WI38 (cell line): ENCODE measurements around the gene ASPG.

Experiments
- H3K4me3 ChIP-seq: 2 replicates; pipeline ENCODE4 v1.5.1; 2011; ENCODE audit warnings: low read depth, mild to moderate bottlenecking, control low read depth, low read length
- TF ChIP-seq, protein P1 (sequence below): IDR thresholded peaks from 2 replicates; pipeline ENCODE4 v1.5.1; 2012; ENCODE audit warnings: low read depth, mild to moderate bottlenecking, control low read depth, low read length

ASPG gene

DNA sequence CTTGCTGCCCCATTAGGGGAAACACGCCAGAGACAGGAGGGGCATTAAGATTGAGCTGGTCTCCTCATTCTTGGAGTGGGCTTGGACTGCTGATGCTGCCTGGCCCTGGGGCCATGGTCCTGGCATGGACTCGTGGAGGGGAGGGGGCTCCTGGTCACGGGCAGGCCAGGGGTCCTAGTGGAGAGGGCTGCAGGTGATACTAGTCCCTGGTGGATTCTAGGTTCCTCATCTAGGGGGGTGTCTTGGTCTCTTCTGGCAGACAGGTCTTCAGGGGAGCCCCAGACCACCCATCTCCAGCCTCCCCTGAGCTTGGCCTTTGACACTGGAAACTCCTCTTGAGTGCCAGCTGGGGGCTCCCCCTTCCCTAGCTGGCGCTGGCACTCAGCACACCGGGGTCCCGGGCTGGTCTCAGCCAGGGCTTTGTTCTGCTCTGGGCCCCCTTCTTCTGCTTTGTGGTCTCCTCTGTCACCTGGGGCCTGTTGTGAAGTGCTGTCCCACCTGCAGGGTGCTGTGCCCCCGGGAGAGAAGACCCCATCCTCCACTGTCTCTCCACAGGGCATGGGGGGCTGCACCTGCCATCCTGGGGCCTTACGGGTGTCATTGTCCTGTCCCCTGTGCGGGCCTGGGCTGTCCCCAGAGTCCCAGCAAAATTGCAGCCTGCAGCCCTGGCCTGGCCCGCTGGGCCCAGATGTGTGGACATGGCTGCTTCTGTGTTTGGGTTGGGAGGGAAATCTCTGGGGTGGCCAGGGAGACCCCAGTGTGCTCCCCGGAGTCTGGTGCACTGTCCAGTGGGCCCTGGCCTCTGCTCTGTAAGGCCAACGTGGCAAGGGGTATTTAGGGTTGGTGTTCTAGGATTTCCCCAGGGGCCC lies 55.2 kb downstream of the ASPG start:
- H3K4me3 ChIP-seq, result no peak overlapping the region

DNA sequence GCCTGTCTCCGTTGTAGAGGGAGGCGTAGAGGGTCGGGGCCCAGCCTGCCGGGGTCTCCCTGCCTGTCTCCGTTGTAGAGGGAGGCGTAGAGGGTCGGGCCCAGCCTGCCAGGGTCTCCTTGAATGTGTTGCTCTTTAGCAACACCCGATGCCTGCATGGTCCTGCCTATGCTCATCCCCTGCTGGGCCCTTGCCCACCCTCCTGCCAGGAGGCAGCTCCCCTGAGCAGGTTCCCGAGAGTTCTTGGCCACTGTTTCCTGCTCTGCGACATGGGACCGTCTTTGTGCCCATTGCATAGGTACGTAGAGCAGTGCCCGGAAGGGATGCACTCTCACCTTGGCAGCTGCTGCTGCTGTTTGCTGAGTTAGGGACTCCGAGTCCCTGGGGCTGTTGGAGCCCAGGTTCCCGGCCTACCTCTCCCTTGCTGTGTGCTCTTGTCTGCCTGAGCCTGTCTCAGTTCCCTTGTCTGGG lies 56.2 kb downstream of the ASPG start:
- no peak overlapping the region for H3K4me3 ChIP-seq
- TF ChIP-seq, protein P1, sequence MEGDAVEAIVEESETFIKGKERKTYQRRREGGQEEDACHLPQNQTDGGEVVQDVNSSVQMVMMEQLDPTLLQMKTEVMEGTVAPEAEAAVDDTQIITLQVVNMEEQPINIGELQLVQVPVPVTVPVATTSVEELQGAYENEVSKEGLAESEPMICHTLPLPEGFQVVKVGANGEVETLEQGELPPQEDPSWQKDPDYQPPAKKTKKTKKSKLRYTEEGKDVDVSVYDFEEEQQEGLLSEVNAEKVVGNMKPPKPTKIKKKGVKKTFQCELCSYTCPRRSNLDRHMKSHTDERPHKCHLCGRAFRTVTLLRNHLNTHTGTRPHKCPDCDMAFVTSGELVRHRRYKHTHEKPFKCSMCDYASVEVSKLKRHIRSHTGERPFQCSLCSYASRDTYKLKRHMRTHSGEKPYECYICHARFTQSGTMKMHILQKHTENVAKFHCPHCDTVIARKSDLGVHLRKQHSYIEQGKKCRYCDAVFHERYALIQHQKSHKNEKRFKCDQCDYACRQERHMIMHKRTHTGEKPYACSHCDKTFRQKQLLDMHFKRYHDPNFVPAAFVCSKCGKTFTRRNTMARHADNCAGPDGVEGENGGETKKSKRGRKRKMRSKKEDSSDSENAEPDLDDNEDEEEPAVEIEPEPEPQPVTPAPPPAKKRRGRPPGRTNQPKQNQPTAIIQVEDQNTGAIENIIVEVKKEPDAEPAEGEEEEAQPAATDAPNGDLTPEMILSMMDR, result no peak

More for the DNA sequence above, 55.2 kb downstream of the ASPG start:
- TF ChIP-seq, protein P1, result no peak

DNA sequence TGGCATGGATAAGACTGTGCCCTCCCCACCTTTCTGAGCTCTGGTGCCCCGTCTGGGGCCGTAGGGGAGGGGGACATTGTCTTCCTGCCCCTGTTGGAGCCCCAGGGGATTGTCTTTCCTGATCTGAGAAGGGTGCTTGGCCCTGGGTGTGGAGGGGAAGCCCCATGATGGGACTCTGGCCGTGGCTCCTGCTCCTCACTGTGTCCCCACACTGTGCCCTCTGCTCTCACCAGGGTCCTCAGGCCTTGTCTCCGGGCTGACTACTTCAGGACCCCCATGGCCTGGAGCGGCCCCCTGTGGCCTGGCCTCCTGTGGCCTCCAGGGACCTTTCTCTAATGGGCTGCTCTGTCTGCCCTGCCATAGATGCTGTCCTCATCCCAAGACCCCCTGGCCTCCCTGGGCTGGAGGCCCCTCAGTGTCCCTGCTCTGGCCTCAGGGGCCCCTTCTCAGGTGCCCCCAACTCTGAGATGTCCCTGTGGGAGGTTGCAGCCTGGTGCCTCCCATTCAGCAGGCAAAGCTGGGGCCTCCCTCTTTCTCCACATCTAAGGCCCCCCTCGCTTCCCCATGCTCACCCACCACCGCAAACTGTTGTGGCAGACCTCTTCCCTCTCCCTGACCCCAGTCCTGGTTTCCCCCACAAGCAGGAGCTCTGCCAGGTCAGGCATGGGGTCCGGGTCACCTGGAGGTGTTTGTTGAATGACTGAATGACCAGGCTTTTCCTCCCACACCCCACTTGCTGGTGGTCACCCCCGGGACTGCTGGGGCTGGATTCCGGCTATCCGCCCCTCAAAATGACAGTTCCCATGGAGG lies 56.8 kb downstream of the ASPG start:
- TF ChIP-seq, protein P1, result no peak

DNA sequence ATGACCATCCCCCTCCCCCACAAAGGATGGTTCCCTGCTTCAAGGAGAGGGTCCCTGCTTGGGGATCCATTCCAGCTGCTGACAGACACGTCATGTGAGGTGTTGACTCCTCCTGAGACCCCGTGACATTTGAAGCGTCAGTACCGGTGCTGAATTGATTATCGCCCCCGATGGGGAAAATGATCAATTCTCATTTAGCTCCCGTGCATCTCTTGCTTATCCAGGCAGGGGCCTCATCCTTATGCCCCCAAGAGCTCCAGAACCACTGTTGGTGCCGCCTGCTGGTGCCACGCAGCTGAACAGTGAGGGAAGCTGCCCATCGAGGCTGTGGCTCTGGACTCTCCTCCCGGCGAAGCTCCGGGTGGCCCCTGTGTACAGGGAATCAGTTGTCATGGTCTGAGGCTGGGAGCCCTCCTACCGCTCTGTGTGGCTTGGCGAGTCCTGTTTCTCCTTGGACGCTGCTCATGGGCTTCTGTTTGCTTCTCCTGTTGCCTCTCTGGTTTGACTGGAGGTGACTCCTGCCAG lies 57.5 kb downstream of the ASPG start:
- H3K4me3 ChIP-seq, result no peak overlapping the region
- TF ChIP-seq, protein P1, result no peak

More for the DNA sequence above, 56.8 kb downstream of the ASPG start:
- no peak overlapping the region for H3K4me3 ChIP-seq

DNA sequence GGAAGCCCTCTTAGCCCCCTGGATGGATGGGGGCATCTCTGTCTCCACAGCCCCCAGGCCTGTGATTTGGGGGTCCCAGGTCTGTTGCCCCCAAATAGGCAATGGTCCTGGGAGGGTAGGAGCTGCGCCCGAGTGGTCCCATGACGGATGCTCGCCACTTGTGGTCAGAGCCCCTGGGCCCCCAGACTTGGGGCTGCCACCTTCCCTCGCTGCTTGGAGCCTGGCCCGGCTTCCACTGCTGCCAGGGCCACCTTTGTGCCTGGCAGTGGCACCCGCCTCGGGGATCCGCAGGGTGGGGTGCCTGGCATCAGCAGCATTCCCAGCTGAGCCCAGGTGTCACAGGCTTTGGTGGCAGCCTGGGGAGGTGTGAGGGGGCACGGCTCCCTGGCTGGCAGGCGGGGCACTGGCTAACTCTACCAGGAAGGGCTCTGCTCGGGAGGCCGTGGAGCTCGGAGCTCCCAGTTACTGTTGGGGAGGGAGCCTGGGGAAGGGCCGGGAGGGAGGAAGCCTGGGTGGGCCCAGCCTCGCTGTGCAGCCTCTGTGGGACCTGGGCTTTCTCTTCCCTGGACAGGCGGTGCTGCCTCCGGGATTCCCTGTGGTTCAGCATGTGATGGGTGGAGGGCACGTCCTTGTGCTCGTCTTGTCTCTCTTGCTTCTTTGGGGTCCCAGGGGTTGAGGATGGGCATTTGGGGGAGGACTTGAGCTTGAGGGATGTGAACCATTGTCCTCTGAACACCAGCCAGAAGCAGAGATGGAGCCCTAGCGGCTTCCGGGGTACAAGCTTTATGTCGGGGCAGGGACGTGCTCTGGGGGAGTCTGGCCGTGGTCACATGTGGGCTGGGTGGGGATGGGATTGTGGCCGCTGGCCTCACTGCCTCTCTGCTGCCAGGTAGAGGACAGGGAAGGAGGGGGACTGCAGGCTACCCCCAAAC lies 58.3 kb downstream of the ASPG start:
- H3K4me3 ChIP-seq, result no peak overlapping the region
- TF ChIP-seq, protein P1, result no peak

DNA sequence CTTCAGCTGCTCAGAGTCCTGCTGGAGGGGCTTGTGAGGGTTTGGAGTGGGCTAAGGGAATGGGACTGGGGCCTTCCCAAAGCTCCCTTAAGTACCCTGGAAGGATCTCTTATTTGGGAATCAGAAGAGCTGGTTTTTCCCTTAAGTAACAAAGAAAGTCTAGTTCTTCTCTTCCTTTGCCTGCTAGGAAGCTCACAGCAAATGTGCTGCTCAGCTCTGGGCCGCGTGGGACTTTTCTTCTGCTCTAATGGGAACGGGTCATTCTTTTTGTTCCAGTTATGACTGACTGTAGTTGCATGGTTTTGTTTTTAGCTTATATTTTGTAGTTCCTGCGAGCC lies 58.9 kb downstream of the ASPG start:
- TF ChIP-seq, protein P1, result no peak
- no peak overlapping the region for H3K4me3 ChIP-seq
